Heart left ventricle (tissue), 13 donors: ENCODE data around the gene MAPKAPK2.

Source experiments
- CTCF ChIP-seq, 12 donors: fragments of 200-600 bp; sonication (generic) in 4 of 12; IDR thresholded peaks; one replicate each; pipeline versions ENCODE4 v1.5.0 to v1.8.0; 2018 to 2022; ENCODE audit warnings: antibody characterized with exemption in 12 of 12, mild to moderate bottlenecking in 5 of 12
- POLR2A ChIP-seq, 2 donors: fragments of 450-650 bp; IDR thresholded peaks; one replicate each; pipeline ENCODE4 v1.6.1; 2017; ENCODE audit warnings: antibody characterized with exemption in 2 of 2, mild to moderate bottlenecking in 2 of 2, moderate library complexity in 2 of 2
- donor health status: ischemic (EF 13 %, LVEDD 7.1; RV severe dilation, severe dysfunction).
- donor health status: DM: no; HTN: yes; CAD: no.
- donor health status: DM: no; HTN: no; CAD: no.
- donor health status: ischemic (EF 25% LVEDD 6.9; RV normal size, moderate dysfunction).
- donor health status: ischemic (EF 25% LVEDD 5.7; RV mildly dilated, moderate dysfunction).
- donor health status: ischemic (EF 35%, LVEDD 5.7; RV mildly dilated, moderate dysfunction).
- donor health status: nonischemic (EF 11% LVEDD 7.7; RV severe dilation, severe dysfunction).
- donor health status: DM: yes; HTN: yes; CAD: no.
- donor health status: PGD.
- donor health status: ischemic (EF 29% LVEDD 5.4; RV normal size, mild dysfunction).
- donor health status: nonischemic (EF 23%, LVEDD 6.1; RV moderate dilation, normal function).

- TF ChIP-seq CTCF (IDR thresholded peaks at IDR 0.05) (no peak), POLR2A (IDR thresholded peaks at IDR 0.05) (no peak)
These were observed 27.0 kb upstream of the MAPKAPK2 start for GRCh38 chr1:206657751-206658150.
